Stimulated activated CD4-positive, alpha-beta T cell treated with anti-CD3 and anti-CD28 coated beads, Interleukin-12 subunit alpha, Interleukin-12 subunit beta, amount 100 ng/mL, for 48 hours (primary cell): Measurements from ENCODE around the gene FABP3.

ENCODE experiments used
- DNase-seq, 3 donors: peaks; one replicate each; pipeline ENCODE4 v3.0.0-alpha.2; 2020; ENCODE audit warnings: low read depth in 2 of 3, low spot score in 1 of 3

Gene FABP3

DNA sequence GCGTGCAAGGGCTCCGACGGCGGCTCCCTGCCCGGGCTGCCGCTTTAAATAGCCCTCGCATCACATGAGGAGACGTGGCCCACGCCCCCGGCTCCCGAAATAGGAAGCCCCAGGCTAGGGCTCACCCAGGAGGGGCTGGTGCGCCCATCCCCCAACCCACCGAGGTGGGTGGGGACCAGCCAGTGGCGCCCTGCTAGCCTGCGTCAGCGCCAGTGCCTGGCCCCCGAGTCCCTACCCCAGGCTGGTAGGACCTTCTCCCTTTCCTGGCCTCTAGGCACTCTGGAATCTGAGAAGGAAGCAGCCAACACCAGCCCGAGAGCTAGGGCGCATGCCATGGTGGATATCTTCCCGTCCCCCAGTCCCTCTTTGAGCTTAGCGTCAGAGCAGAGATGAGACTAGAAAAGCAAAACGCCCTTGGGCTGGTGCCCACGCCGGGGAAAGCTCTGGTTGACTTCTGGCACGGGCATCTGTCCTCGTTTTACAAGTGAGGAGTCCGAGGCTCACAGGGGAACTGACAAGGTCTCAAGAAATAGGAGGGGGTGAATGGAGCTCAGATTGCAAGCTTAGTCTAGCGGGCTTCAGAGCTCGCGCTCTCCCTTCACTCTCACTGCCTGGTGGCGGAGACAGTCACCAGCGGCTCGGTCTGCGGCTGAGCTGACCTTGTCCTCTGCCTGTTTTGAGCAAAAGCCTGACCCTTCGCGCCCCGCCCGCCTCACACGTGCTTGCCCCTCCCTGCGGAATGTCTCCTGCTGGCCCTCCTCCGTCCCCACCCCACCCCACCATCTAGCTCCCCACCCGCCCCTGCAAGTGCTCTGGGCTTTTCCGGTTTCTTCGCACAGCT lies at the start of gene FABP3:
Gene FABP3 (minus strand): TSS at position 21 of the 841 bp plus-strand sequence. CDS start 62 bp downstream, outside the sequence.
- DNase-seq = no peak

DNA sequence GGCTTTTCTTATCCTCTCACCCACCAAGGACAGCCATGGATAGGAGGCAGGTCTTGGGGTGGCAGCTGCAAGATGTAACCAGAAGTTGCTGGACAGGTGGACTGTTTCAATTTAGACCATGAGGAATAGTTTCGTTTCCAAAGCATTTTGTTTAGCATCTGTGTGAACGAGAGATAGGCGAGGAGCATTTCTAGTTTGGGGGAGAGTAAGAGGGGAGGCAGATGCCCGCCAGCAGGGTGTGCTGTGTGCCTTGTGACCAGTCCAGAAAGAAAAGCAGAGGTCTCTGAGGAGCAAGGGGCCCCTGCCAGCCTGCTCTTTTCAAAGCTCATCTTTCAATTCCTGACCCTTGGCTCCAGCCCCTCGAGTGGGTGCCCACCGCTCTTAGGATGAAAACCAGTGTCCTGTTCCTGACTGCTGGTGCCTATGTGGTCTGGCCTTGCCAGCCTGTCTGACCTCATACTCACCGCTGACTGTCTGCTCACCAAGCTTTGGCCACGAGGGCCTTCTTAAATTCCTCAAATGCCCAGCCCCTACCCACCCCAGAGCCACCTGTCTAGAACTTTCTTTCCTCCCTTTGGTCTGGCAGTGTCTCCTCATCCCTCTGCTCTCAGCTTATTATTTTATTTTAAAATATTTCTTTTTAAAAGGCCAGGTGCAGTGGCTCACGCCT lies 48.6 kb upstream of the FABP3 start:
- no peak for DNase-seq

DNA sequence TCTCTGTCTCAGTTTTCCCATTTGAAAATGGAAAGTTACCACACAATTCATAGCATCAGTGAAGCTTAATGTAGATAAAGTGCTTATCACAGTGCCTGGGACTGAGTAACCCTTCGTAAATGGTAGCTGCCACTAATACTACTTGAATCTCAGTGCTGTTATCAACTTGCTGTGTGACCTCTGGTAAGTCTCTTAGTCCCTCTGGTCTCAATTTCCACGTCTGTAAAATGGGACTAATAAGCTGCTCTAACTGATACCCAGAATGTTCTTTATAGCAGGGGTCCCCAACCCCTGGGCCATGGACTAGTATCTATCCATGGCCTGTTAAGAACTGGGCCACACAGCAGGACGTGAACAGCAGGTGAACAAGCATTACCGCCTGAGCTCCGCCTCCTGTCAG lies 47.8 kb upstream of the FABP3 start:
- no peak for DNase-seq

DNA sequence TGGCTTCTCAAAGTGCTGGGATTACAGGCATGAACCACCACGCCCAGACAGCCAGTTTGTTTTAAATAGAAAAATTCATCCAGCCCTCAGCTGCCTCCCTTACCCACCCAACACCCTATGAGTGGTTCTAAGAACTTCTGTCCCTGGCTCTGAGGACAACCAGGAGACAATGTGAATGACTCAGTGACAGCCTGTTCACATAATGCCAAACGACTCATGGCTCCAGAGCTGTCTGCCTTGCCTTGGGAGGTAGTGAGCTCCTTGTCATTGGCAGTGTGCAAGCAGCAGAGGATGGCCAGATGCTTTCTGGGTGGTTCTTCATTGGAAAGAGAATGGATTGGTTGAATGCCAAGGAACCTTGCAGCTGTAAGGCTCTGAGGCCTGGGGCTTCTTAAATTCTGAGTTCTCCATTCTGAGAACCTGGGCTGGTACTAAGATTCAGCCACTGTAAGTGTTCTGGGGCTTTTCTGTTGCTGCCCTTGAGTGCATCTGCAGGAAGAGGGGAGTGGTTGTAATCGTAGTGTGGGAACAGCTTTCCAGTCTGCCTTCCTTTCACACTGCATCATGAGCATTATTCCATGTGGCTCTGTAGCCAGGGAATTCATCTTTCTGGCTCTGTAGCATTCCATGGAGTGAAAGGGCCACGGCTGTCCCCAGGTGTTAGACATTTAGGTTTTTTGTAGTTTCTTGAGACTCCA lies 45.9 kb upstream of the FABP3 start:
- no peak for DNase-seq

DNA sequence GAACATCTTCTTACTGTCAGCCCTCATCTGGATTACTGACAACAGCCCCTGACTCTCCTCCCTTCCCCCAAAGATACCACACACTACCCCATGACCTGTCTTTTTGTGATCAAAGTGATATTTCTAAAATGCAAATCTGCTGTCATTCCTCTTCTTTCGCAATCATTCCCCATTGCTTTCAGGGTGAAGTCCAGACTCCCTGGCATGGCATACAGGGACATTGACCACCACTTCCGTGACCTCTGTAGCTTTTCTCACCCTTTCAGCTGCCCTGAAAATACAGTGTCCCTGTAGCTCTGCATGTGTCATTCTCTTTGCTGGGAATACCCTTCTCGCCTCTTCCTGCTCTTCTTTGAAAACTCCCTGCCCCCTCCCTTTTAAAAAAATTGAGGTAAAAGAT lies 44.3 kb upstream of the FABP3 start:
- DNase-seq = no peak

DNA sequence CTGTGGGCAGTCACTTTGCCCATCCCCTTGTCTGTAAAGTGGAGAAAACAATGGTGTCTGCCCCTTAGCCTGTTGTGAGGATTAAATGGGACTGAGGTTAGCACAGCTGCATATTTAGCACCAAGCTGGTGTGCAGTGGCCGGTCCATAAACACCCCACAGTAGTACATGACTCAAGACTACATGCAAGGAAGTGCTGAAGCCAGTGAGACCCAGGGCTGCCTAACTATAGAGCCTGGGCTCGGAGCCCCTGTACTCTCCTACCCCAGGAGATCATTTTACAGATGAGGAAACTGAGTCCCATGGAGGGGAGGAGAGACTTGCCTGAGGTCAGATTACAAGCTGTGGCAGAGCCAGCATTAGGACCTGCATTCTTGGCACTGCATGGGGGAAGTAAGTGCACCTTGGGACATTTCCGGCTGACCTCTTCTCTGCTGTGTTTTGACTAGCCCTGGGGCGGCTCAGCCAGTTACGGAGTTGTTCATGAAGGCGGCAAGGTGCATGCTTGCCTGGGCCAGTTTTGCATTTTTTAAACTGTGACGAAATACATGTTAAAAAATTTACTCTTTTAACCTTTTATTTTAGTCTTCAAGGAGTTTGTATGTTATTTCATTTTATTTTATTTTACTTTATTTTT lies 43.3 kb upstream of the FABP3 start:
- no peak for DNase-seq

DNA sequence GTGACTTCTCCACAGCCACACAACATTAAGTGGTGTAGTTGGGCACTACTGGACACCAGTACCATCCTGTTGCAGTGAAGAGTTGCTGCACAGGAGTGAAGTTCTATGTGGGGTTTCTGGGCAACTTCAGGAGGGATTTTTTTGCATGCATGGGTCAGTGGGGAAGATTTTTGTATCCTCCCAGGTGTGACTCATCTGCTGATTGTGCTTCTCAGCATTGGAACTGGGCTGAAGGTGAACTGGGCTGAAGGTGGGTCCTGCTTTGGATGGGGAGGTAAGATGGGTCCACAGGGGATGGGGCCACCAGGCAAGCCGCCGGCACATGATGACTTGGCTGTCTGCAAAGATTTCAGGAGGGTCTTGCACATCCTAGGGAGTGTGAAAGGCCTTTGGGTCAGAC lies 42.8 kb upstream of the FABP3 start:
- DNase-seq = no peak

DNA sequence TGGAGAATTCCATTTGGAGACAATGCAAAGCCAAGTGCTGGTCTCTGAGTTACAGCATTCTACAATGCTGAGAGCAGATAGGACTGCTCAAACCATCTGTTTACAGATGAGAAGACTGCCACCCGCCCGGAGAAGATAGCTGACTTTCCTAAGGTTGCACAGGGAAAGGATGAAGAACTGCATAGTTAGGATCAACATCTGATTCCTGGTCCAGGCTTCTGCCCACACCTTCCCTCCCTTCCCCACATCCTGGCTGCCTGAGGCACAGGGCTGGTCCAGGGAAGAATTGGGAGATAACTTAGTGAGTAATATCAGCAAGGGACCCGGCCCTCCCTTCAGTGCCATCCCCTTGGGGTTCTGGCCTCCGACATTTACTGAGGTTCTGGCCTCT lies 42.1 kb upstream of the FABP3 start:
- no peak for DNase-seq

DNA sequence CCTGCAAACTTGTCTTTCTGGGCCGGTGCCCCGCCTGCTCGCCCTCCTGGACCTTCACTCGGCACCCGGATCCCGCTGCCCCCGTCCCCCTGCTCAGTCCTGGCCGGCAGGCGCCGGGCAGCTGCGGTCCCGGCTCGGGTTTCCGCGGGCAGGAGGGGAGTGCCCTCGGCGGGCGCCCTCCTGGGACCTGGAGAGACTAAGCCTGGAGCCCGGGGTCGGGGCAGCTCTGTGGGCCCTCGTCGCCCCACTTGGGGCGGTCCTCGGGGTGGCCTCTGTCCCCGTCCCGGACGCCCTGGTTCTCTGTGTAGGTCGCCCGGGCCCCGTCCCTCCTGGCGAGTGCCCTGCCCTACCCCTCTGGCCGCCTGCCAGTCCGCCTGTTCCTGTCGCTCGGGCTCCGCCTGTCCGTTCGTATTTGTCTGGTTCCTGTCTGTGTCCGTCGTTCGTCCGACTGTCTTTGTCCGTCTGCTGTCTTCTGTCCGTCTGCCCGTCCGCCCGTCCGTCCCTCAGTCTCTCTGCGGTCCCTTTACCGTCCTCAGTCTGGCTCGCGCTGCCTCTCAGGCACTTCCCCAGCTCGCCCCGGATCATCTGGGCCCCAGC lies 40.6 kb upstream of the FABP3 start:
- DNase-seq = no peak

DNA sequence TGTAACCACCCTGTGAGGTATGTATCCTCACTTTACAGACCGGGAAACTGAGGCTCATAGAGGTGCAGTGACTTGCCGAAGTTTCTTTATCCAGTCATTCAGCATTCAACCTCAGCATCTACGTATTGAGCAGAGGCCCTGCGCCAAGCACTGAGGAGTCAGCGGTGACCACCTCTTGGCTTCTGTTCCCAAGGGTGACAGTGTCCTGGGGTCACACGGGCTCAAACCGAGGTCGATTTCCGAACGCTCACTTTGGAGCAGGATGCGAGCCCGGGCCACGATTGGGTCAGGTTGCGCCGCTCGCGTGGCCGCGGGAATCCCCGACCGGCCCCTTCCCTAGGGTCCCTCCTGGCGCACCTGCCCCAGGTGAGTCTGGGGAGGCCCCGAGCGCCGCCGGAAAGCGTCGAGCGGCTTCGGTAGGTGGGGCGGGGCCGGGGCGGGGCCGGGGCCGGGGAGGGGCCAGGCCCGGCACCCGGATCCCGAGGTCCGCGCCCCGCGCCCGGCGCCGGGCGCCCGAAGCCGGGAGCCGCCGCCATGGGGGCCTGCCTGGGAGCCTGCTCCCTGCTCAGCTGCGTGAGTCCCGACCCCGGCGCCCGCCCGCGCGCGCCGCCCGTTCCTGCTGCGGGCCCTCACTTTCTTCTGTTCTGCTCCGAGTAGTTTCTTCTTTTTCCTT lies 40.0 kb upstream of the FABP3 start, which contains the start of gene SERINC2:
Gene SERINC2 (plus strand): TSS at position 482 of the 673 bp plus-strand sequence. CDS start 53 bp downstream, at position 535.
- DNase-seq = no peak

DNA sequence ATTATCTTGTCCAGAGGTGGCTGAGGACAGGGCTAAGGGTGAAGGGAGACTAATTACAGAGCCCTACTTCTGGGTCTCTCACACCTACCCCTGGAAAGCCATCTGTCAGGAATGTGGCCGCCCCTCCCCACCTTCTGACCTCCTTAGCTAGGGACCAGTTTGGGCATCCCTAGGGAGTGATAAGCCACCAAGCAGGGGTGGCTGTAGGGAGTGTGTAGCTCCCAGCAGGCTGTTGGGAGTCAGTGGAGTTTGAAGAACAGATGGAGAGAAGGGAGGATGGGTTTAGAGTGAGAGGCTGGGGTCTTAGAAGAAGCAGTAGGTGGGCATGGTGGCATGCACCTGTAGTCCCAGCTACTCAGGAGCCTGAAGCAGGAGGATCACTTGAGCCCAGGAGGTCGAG lies 39.3 kb upstream of the FABP3 start:
- no peak for DNase-seq

DNA sequence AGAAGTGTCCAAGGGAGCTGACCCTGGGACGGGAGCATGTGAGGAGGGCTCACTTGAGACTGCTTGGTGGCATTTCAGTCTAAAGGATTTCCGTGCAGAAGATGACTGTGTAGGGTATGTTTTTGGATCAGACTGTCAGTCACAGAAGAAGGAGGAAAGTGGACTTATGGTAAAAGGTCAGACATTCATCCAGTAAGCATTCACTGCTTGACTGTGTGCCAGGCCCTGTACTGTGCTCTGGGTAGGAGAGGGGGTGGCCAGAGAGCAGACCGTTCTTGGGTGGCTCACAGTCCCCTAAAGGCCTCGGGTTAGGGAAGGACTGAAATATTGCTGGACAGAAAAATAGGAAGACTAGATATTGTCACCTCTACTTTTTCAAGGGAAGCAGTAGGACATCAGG lies 38.0 kb upstream of the FABP3 start:
- DNase-seq = no peak

DNA sequence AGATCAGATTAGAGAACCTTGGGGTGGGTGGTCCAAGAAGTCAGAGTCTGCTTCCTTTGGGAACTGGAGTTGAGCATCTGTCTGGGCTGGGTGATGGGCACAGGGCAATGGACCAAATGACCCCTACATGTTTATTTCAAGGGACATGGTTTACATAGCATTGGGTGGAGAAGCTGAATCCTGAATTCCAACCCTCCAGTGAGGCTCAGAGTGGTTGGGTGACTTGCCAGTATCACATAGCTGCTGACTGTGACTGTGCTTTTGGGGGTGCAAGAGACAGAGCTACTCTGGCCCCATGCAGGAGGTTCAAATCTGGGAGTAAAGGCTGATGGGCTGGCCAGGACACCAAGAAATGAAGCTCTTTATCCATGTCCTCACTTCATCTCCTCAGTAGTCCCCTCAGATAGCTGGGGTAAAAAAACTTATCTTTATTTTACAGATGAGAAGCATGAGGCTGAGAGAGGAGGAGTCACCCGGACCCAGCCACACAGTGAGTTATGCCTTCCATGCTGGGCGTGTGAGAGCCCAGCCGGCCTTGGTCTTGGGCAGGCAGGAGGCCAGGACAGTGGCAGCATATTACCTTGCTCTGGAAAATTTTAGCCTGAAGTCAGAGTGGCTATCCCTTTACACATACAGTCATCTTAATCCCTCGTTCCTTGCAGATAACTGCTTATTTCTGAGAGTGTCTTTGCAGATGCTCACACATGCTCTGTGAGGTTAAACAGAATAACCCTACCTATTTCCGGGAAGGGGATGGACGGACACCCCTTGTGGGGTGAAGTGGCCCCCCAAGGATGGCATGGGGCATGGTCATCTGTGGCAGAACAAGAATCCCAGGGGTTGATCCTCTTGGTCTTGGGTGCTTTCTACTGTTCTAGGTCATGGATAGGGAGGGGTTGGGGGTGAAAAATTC lies 37.3 kb upstream of the FABP3 start:
- DNase-seq = no peak

DNA sequence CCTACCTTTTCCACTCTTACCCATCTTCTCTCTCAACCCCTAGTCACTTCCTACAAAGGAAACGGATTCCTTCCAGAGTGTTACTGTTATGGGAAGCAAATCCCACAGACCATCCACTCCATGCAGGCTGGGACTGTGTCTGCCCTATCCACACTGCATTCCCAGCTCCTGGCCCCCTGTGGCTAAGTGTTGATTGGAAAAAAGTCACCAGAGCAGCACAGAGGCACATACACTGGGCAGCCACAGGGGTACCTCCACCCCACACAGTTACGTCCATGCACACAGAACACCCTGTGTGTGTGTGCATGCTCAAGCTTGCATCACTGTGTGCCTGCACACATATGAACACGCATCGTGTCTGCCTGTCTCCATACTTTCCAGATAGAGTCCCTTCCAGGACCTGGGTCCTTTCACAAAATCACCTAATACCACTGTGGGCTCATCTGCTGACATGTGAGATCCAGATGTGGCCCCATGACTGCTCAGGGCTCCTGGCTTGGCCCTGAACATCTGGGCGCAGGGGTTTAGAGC lies 36.0 kb upstream of the FABP3 start:
- no peak for DNase-seq

DNA sequence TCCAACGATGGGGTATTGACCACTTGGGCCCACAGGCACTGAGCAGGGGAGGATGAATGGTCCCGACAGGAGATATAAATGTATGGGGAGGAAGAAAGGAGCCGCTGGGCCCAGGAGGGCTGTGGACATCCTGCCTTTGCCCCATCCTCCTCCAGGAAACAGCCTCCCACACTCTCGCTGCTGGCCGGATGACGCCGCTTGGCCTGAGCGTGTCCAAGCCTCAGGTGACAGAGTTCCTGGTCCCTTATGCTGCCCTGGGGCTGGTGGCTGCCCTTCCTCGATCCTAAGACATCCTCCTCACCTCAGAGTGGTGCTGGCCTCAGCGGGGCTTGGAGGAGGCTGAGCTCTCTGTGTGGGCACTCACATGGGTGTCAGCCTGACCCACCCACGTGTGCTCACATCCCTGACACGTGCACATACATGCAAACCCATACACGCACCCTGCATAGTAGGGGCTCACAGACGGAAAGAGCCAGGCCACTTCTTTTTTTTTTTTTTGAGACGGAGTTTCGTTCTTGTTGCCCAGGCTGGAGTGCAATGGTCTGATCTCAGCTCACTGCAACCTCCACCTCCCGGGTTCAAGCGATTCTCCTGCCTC lies 34.3 kb upstream of the FABP3 start:
- DNase-seq = no peak

DNA sequence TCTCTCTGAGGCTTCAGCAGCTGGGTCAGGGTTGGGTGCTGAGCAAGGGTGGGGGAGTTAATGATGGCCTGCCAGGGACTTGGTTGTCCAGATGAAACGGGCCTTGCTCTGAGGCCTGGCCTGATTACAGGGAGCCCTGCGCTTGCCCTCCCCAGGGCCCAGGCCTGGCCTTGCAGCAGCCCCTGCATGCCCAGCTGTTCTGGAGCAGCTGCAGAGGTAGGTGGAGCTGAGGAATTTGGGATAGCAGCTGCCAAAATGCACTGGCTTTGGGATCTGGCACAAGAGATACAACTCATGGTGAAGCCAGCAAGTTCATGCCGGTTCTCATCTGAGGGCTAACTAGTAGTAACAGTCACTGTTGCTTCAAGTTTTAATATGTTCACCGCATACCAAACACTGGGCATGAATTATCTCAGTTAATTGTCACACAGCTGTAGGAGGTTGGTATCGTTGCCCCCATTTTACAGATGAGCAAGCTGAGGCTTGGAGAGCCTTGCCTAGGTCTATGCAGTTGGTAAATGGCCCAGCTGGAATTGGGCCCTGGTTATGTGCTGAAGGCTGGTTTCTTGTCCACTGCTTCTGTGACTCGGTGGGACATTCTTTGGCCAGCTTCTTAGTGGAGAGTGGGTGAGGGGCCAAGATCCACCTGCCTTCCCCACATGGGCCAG lies 32.8 kb upstream of the FABP3 start:
- DNase-seq = no peak

DNA sequence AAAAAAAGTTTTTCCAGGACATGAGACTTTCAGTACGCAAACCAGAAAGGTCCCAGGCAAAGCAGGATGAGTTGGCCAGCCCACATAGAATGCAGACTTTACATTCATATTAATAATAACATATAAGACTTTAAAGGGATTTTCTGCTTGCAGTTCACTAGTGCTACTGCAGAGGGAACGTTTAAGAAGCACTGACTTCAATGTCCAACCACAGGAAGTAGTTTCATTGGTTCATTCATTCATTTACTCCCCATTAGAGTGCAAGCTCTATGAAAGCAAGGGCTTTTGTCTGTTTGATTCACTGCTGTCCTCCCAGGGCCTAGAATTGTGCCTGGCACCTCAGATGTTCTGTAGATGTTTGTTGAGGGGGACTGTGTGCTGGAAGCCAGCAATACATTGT lies 28.4 kb upstream of the FABP3 start:
- DNase-seq = no peak

DNA sequence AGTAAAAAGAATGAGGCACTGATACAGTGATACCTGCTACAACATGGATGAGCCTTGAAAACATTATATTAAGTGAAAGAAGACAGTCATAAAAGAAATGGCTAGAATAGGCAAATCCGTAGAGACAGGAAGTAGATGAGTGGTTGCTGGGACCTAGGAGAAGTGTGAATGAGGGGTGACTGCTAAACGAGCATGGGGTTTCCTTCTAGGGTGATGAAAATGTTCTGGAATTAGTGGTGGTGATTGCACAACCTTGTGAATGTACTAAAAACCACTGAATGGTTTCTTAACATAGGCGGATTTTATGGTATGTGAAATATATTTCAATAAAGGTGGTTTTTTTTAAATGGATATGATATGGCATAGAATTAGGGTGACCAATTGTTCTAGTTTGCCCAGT lies 27.5 kb upstream of the FABP3 start:
- DNase-seq = no peak
